ENCODE data around the gene UBALD2.
"Not testable (repeated sequence)": the region's sequence is repeated elsewhere in the genome, so short reads cannot be mapped to it uniquely, and the experiment has no call there.

UBALD2 gene

DNA sequence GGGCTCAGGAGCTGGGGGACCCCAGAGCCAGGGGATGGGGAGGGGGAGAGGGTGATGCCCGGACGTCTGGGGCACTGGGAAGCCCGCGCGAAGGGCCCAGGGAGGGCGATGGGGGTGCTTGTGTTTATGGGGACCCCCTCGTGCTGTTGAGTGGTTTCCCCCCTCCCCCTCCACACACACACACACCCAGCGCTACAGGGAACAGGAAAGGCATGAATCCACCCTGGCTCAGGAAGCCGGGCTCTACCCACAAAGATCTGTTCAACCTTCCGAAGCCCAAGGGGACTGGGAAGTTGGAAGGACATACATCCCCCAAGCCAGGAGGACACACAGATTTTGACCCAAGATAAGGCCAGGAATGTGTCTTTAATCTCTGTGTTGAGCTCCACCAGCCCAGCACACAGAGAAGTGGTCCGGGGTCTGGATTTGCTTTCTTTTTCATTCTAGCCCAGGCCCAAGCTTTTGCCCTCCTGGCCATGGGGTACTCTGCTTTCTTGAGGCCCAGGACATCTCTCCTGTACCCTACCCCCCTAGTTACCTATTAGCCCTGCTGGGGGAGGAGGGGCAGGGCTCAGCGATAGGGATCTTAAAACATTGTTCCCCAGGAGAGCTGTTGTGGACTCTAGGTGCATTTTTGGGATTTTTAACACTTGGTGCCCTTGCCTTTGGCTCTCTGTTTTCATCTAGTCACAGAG, 1.2 kb downstream of the UBALD2 start:
- no peak for DNase-seq

DNA sequence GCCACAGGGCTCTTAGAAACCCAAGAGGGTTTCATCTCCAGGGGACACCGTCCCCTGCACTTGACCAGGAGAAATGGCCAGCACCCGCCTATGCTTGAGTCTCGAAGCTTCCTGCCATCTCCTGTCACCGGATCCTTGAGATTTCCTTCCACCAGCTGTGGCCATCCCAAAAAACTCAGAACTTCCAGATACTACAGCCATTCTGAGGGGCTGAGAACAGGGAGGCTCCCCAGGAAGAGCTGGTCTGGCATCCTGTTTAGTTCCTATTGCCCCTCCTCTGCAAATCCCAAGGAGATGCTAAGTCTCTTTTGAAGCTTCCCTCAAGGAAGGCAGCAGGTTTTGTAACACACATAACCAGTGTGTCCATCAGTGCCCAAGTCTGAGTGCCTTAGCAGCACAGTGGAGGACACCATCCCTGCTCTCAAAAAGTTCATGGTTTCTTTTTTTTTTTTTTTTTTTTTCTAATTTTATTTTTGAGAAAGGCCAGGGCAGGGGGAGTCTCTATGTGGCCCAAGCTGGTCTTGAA, 2.0 kb downstream of the UBALD2 start:
- no peak for DNase-seq

DNA sequence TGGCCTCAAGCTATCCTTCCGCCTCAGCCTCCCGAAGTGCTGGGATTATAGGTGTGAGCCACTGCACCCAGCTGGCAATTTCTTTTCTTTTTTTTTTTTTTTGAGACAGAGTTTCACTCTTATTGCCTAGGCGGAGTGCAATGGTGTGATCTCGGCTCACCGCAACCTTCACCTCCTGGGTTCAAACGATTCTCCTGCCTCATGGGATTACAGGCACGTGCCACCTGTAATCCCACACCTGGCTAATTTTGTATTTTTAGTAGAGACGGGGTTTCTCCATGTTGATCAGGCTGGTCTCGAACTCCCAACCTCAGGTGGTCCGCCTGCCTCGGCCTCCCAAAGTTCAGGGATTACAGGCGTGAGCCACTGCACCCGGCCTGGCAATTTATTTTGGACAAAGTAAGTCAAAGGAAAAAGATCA, 2.4 kb downstream of the UBALD2 start:
- not testable (repeated sequence) for DNase-seq

DNA sequence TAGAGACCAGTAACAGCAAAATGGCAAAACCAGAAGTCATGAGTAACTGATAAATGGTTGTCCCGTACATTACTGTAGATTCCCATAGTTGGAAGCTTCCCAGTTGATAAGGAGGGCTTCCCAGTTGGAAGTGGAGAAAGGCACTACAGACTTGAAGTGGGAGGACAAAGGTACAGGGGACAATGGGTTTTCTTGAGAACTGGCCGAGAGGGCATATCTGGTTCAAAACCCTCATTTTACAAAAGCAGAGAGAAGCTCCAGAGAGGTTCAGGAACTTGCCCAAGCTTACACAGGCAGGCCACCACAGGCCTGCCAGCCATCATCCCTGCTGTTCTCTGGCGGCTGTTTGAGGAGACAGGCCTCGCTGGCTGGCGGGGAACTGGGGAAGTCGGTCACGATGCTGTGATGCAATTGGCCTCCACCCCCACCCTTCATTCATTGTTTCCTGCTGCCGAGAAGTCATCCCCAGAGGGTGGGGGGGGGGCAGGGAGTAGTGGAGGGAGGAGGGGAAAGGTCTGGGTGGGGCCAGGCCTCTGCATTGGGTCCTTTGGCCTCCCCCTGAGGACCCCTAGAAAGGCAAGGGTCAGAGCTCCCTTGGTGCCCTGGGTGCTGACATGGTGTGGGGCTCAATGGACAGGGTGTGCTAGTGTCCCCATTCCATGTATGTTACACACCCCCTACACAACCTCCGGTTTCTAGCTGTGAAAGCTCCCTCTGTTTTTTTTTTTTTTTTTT, 3.0 kb downstream of the UBALD2 start:
- DNase-seq = peak; percentile 59 to 68

GRCh38 chr17:76268991-76269981, 4.1 kb downstream of the UBALD2 start:
- no peak for DNase-seq

GRCh38 chr17:76270127-76270592, 5.0 kb downstream of the UBALD2 start:
- DNase-seq = no peak

GRCh38 chr17:76270770-76271668, 5.9 kb downstream of the UBALD2 start:
- DNase-seq = no peak

GRCh38 chr17:76271669-76272540, 6.8 kb downstream of the UBALD2 start:
- DNase-seq = no peak

GRCh38 chr17:76272541-76273444, 7.6 kb downstream of the UBALD2 start:
- no peak for DNase-seq

- no peak for DNase-seq
These were observed 8.4 kb downstream of the UBALD2 start for GRCh38 chr17:76273445-76274111.

DNA sequence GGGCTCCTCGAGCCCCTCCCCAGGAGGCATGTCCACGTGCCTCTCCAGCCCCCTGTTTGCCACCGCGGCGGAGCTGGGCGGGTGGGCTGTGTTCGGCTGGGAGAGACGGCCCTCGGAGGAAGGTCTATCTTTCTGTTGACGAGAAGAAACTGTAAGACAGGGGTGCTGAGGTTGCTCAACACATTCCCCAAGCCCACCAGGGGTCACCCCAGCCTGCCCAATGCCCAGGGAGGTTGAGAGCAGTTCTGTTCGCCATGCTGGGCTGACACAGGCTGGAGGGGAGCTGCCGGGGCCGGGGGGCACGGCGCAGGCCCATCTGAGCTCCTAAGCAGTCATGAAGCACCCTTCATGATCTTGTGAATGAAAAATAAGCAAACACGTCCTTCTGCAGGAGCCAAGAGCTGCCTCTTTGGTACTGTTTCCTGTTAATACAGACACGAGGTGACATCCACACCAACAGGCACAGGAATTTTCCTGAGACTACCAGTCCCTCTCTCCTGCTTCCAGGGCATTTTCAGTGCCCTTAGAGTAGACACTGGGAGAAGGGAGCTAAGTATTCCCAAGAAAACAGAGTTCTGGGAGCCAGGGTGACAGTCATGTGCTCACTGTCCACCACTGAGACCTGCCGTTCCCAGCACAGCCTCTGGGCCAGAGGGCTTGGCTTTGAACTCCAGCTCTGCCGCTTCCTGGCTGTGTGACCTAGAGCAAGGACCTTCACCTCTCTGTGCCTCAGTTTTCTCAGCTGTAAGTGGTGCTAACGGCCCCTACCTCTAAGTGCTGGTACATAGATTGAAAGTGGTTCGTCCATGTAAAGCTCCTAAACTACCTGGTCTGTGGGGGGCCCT, 9.2 kb downstream of the UBALD2 start:
- no peak for DNase-seq

- DNase-seq = no peak
These were observed 10.4 kb downstream of the UBALD2 start for GRCh38 chr17:76275382-76276068.

GRCh38 chr17:76276069-76276431, 10.9 kb downstream of the UBALD2 start:
- DNase-seq = no peak

DNA sequence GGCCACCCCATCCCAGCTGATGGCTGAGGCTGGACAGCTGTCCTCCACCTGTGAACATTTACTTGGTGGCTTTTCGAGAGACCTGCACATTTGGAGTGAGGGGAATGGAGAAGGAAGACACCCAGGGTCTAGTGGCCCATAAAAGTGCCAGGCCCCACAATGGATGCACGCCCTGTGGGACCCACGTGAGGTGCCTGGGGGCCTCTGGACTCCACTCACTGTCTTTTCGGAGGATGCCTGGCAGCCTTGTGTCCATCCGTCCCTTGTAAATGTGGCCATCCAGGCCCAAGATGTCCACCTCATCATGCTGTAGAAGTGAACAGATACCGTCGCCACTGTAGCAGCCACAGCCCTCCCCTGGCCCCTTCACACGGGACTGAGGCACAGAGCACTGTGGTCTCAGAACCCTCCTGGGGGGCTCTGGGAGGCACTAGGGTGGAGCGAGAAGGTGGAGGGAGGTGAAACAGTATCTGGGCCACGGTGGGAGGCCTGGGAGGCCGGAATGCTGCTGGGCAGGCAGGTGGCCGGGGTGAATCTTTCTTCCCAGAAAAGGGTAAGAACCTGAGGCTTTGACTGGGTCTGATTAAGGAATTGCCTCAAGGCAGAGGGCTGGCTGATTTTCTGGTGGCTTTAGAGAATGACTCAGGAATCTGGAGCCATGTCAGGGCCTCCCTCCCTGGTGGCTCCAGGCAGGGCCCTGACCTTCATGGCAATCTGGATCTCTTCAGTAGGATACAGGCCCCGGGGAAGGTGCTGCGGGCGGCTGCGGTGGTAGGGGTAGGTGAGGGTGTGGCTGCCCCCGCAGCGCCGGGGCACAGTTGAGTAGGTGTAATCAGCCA, 11.5 kb downstream of the UBALD2 start:
- no peak for DNase-seq

GRCh38 chr17:76277300-76278267, 12.4 kb downstream of the UBALD2 start:
- no peak for DNase-seq

Data from hippocampal formation (tissue), 2 donors.